HG02623 (cell line): ENCODE data around the gene NSG1.

ENCODE experiments used
- ATAC-seq: cut with Tn5 transposase; IDR thresholded peaks from one replicate; pipeline ENCODE4 v1.9.1; 2021; ENCODE audit warnings: moderate library complexity; ENCODE audit not compliant: unreplicated experiment

NSG1 gene

GRCh38 chr4:4368809-4369580, 17.9 kb upstream of the NSG1 start:
- ATAC-seq: no peak

GRCh38 chr4:4374388-4375098, 12.4 kb upstream of the NSG1 start:
- no peak for ATAC-seq

GRCh38 chr4:4376074-4376473, 10.8 kb upstream of the NSG1 start:
- ATAC-seq: no peak

GRCh38 chr4:4377191-4377590, 9.7 kb upstream of the NSG1 start:
- no peak for ATAC-seq

- no peak for ATAC-seq
Measured at GRCh38 chr4:4377732-4378460, 9.0 kb upstream of the NSG1 start.

GRCh38 chr4:4379540-4380087, 7.3 kb upstream of the NSG1 start:
- no peak for ATAC-seq

GRCh38 chr4:4383085-4383484, 3.8 kb upstream of the NSG1 start:
- ATAC-seq: no peak

- no peak for ATAC-seq
Measured at GRCh38 chr4:4384837-4385236, 2.1 kb upstream of the NSG1 start.

- ATAC-seq: no peak
Measured at GRCh38 chr4:4385729-4386295, 1.1 kb upstream of the NSG1 start.

GRCh38 chr4:4386296-4386735, 586 bp upstream of the NSG1 start:
- no peak for ATAC-seq

- ATAC-seq: no peak
Measured at GRCh38 chr4:4387531-4388310, 819 bp downstream of the NSG1 start.

- ATAC-seq: no peak
Measured at GRCh38 chr4:4388311-4388790, 1.4 kb downstream of the NSG1 start.

GRCh38 chr4:4388836-4389575, 2.1 kb downstream of the NSG1 start:
- ATAC-seq: no peak

- no peak for ATAC-seq
Measured at GRCh38 chr4:4390046-4390445, 3.1 kb downstream of the NSG1 start.

- no peak for ATAC-seq
Measured at GRCh38 chr4:4390515-4391240, 3.8 kb downstream of the NSG1 start.

GRCh38 chr4:4391866-4392265, 5.0 kb downstream of the NSG1 start:
- no peak for ATAC-seq

- no peak for ATAC-seq
Measured at GRCh38 chr4:4392501-4393183, 5.7 kb downstream of the NSG1 start.

- ATAC-seq: no peak
Measured at GRCh38 chr4:4394644-4395043, 7.7 kb downstream of the NSG1 start.
